Stimulated activated CD4-positive, alpha-beta T cell treated with anti-CD3 and anti-CD28 coated beads, Interleukin-2, amount 100 ng/mL, for 24 hours (primary cell): ENCODE measurements around the gene GSTM4.

ENCODE experiments used
- DNase-seq, 2 donors: peaks; one replicate each; pipeline ENCODE4 v3.0.0-alpha.2; 2020

GSTM4 gene

DNA sequence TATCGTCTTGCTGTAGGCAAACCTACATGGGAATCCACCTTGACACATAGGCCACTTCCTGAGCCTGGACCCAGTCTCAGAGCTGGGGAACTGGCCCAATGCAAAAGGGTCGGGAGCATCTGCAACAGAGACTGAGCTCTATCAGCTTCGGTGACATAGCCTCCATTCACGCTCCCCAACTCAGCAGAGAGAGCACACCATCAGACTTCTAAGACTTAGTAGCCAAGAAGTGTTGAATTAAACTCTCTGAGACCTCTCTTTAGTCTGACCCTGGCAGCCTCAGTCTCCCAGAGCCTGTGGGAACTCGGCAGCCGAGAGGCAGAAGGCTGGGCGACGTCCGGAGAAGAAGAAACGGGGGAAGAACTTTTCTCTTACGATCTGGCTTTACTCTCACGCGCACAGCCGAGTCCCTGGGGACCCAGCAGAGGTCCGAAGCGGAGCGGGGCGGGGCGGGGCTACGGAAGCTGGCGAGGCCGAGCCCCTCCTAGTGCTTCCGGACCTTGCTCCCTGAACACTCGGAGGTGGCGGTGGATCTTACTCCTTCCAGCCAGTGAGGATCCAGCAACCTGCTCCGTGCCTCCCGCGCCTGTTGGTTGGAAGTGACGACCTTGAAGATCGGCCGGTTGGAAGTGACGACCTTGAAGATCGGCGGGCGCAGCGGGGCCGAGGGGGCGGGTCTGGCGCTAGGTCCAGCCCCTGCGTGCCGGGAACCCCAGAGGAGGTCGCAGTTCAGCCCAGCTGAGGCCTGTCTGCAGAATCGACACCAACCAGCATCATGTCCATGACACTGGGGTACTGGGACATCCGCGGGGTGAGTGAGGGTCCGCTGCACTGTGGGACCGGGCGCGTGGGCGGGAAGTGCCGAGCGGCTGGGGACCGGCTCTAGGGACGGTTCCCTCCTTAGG lies at the start of gene GSTM4:
Gene GSTM4, plus strand, starts transcription at position 485 of the 905 bp plus-strand sequence. Its CDS starts 291 bp downstream, at position 776.
- peak; percentile 74 to 85 for DNase-seq

DNA sequence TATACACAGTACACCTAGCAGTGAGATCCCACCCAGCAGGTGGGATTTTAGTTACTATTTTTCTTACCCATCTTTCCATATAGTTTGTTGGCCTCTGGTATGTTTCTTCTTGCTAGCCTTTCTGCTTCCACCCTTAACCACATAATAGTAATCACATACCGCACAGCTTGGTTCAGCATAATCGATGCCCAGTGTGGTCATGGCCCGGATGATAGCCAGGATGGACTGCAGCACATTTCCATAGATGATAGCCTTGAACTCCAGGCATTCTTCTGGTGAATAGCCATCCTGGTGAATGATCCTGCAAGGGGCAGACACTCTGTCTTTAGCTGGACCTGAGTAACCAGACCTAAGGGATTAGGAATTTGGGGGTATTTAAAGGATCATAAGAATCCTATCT lies 46.0 kb upstream of the GSTM4 start:
- DNase-seq, result no peak

DNA sequence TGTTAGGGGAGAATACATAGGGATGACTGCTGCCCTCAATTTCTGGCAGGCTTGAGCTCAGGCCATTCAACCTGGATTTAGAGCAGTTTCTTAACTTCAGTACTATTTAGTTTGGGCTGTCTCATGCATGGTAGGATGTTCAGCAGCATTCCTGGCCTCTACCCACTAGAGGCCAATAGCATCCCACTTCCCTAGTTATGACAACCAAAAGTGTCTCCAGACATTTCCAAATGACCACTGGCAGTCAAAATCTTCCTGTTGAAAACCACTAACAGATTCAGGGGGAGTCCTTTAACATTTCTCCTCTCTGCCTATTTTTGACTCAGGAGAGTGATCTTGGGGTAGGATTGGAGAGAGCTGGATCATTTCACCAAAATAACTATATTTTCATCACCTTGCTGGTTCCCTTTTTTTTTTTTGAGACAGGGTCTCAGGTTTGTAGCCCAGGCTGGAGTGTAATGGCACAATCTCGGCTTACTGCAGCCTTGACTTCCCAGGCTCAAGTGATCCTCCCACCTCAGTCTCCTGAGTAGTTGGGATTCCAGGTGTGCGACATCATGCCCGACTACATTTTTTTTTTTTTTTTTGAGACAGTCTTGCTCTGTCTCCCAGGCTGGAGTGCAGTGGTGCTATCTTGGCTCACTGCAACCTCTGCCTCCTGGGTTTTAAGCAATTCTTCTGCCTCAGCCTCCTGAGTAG lies 45.1 kb upstream of the GSTM4 start:
- DNase-seq, result no peak

- no peak for DNase-seq
Observed at GRCh38 chr1:109611308-109611990, 44.5 kb upstream of the GSTM4 start.

GRCh38 chr1:109613361-109614147 lies 42.3 kb upstream of the GSTM4 start:
- no peak for DNase-seq

- no peak for DNase-seq
Observed at GRCh38 chr1:109615879-109616278, 40.0 kb upstream of the GSTM4 start.

DNA sequence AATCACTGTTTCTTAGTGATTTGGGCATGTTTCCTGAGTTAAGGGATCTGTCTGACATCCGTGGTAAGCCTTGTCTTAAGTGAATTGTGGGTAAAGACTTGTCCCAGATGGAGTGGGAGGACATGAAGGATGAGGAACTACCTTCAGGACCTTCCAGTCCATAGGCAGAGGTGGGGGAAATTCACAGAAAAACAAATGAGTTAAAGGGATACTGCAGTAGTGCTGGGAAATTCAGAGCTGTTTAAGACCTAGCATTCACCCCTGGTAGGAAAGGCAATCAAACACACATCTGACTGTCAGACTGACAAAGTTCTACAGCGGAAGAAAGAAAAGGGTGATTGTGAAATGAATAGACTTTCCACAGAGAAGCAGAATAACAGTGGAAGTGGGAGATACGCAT lies 39.5 kb upstream of the GSTM4 start:
- no peak for DNase-seq

- no peak for DNase-seq
Observed at GRCh38 chr1:109617291-109617801, 38.6 kb upstream of the GSTM4 start.

DNA sequence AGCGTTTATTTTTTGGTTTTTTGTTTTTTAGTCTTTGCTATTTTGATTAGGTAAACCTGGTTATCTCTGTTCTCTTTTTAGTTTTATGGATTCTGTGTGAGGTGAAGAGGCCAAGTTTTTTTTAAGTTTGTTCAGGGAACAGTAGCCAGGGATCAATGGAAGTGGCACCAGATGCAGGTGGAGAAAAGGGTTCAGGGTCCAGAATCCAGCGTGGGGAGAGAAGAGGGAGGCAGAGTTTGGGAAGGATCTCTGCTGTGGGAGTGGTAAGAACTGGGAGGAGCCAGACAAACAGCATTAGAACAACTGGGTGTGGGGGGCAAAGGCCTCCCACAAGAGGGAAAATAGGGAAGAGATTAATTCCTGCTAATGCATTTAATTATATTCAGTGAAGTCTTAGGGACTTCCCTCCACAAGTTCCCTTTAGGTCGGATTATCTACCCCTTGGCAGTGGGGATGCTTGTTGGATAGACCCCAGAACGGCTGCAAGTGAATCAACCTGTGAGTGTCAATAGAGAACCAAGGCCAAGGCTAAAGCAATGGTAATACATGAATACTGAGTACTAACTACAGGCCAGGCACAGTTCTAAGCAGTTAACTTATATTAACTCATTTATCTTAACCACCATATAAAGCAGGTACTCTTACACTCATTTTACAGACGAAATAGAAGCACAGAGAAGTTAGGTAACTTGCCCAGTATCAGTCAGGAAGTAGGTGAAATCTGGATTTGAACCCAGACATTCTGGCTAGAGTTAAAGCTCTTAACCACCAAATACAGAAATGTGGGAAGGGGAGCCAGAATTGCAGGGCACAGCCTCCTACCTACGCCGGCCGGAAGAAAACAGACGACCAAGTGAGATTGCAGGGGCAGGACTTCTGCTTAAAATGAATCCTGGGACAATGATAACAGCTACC lies 37.0 kb upstream of the GSTM4 start:
- no peak for DNase-seq

DNA sequence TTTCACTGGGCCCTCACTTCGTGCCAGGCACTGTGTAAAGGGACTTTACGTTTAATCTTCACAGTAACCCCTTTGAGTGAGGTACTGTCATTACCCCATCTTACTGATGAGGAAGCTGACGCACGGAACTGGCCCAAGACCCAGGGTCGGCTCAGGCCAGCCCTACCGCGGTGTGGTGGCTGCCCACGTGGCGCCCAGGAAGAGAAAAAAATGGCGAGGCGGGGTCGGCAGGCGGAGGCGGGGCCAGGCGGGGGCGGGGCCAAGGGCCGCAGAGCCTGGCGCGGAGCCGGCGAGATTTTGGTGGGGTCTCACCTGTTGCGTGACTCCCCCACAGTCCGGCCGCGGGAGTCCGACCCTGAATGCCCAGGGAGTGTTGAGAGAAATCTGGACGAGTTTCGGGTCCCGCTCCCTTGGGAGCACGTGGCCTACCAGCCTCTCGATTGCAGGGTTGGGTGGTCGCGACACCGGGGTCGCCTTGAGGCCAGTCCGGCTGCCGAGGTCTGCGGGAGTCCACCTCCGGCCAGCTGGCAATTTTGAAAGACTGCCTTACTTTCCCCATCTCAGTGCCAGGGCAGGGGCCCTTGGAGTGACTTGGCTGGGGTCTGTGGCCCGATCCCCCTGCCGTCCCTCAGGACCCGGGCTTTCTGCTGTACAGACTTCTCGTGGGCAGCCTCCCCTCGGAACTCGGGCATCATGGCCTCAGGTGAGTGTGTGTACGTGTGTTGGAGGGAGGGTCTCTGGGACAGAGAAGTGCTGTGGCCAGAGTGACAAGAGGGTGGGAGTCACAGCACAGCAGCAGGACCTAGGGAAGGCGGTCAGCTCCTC lies 36.1 kb upstream of the GSTM4 start, which contains the start of the genes AMPD2 and GNAT2:
Gene AMPD2, plus strand, starts transcription at position 262 of the 825 bp plus-strand sequence. CDS start 1,339 bp downstream, outside the sequence.
Gene GNAT2, minus strand, starts transcription at position 41 of the 825 bp plus-strand sequence. CDS start 6,746 bp downstream, outside the sequence.
- DNase-seq, result peak; percentile 77 to 80

DNA sequence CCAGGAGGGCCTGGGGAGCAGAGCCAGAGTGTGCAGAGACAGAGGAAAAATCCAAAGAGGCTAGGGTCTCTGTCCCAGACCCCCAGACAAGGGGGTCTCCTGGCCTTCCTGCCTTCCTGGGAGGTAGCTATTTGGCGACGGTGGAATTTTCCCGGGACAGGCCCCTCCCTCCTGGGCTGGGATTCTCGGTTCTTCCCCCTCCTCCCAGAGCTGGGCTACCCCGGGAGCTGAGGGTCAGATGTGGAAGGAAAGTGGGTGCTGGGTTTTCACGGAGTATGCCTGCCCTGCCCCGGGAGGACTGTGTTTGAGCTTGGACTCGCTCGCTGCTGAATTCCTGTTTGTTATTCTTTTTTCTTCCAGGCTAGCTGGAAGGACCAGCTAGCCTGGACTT lies 35.5 kb upstream of the GSTM4 start:
- DNase-seq, result no peak

DNA sequence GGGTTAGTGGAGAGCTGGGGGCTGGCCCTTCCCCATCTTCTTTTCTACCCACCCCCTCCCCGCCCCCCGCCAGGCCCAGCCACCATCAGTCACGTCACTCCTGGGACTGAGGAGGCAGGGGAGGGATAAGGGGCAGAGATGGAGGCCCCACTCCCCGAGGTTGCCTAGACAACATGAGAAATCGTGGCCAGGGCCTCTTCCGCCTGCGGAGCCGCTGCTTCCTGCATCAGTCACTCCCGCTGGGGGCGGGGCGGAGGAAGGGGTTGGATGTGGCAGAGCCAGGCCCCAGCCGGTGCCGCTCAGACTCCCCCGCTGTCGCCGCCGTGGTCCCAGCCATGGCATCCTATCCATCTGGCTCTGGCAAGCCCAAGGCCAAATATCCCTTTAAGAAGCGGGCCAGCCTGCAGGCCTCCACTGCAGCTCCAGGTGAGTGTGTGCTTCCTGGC lies 35.0 kb upstream of the GSTM4 start:
- peak; percentile 98 to 99 for DNase-seq

- DNase-seq, result peak in 1 of 2 donors; percentile 19
Observed at GRCh38 chr1:109621379-109622136, 34.3 kb upstream of the GSTM4 start.

GRCh38 chr1:109622137-109622892 lies 33.6 kb upstream of the GSTM4 start:
- DNase-seq, result no peak

GRCh38 chr1:109622895-109623294 lies 33.0 kb upstream of the GSTM4 start:
- no peak for DNase-seq

GRCh38 chr1:109623601-109624161 lies 32.2 kb upstream of the GSTM4 start:
- no peak for DNase-seq

DNA sequence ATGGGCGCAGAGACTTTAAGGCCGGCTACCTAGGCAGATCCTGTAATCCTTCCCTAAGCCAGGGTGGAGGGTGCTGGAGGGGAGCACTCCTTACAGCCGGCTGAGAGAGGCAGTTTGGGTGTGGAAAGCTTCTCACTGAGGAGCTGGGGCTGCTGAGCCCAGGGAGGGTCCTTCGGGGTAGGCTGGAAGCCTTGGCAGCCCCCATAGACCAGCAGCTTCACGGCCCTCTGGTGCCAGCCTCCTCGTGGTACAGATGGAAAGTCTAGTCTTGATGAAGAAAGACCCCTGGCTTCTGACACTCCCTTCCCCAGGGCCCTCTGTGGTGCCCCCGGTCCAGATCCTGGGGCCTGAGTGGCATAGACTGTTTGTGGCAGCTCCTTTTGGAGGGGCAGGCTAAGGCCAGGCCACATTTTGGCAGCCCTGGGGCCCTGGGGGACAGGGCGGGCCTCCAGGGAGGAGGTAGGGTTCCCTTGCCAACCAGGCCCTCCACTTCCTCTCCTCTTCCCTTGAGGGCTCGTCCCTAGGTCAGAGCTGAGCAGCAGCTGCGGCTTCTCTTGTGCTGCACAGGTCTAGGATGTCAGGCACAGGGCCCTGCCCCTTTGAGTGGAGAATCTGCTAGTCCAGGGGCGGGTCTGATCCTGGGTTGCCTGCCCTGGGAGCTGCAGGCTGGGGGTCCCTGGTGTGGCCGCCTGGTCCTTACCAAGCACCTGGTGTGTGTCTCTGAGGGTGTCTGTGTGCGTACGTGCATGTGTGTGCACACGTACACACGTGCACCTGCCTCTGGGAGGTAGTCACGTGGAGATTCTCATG lies 31.5 kb upstream of the GSTM4 start:
- DNase-seq, result no peak
